BJ (cell line): ENCODE results near the gene PCGF3. TPM values are rescaled to one million over a fixed set of nuclear protein-coding genes. Genes with fewer than 3 reads are reported as not detected.
A peak's percentile ranks its signal among the peaks of the same experiment; 100 is the strongest.

Experiments
- CTCF ChIA-PET: fragments of 350-600 bp; formaldehyde crosslinking; extraction: SDS; loops from one replicate; lab custom pipeline; 2021; ENCODE audit warnings: antibody characterized with exemption, inconsistent platforms; lab: Yijun Ruan, JAX
- POLR2A ChIA-PET: fragments of 300-600 bp; sonication (Branson Sonifier 250); formaldehyde crosslinking; extraction: SDS; loops from one replicate; lab custom pipeline; 2021; ENCODE audit warnings: antibody characterized with exemption; lab: Charles Lee
- DNase-seq: peaks from one replicate; pipeline ENCODE4 v3.0.0-alpha.2; 2011; ENCODE audit warnings: low read depth
- H3K27me3 ChIP-seq: 2 replicates; pipeline ENCODE4 v1.6.0; 2011; ENCODE audit warnings: low read length; ENCODE audit not compliant: control insufficient read depth, insufficient read depth
- H3K36me3 ChIP-seq: 2 replicates; pipeline ENCODE4 v1.5.1; 2011; ENCODE audit warnings: low read length; ENCODE audit not compliant: control insufficient read depth, insufficient read depth
- H3K4me3 ChIP-seq: 2 replicates; pipeline ENCODE4 v1.5.1; 2011; ENCODE audit warnings: low read depth, mild to moderate bottlenecking, control low read depth, low read length
- polyA plus RNA-seq: library from polyadenylated mRNA; depleted of rRNA; stranded (reverse); fragments of >200 nt; gene quantifications from 2 replicates; pipeline ENCODE4 v1.2.3, GENCODE V29; 2011
- TF ChIP-seq, protein P1 (sequence below): IDR thresholded peaks from 2 replicates; pipeline ENCODE4 v1.5.1; 2011; ENCODE audit warnings: low read depth, mild to moderate bottlenecking, control low read depth, inconsistent platforms, low read length, moderate library complexity; ENCODE audit not compliant: insufficient read depth

PCGF3 gene
- polyA plus RNA-seq, 1 experiment = 37.6 TPM

- TF ChIP-seq, protein P1, sequence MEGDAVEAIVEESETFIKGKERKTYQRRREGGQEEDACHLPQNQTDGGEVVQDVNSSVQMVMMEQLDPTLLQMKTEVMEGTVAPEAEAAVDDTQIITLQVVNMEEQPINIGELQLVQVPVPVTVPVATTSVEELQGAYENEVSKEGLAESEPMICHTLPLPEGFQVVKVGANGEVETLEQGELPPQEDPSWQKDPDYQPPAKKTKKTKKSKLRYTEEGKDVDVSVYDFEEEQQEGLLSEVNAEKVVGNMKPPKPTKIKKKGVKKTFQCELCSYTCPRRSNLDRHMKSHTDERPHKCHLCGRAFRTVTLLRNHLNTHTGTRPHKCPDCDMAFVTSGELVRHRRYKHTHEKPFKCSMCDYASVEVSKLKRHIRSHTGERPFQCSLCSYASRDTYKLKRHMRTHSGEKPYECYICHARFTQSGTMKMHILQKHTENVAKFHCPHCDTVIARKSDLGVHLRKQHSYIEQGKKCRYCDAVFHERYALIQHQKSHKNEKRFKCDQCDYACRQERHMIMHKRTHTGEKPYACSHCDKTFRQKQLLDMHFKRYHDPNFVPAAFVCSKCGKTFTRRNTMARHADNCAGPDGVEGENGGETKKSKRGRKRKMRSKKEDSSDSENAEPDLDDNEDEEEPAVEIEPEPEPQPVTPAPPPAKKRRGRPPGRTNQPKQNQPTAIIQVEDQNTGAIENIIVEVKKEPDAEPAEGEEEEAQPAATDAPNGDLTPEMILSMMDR = no peak
- Histone ChIP-seq H3K36me3 (peaks cover 14% of the 10 kb centered on the region), H3K27me3 (no peaks in the 10 kb centered on the region), H3K4me3 (no peak overlapping the region)
- ChIA-PET POLR2A (no interaction called here), CTCF (interaction anchor here (1.5 kb wide), 1 partner anchor 12 kb away, joined by 3 read pairs; no protein-coding TSS in a partner anchor)
- no peak for DNase-seq
Observed at GRCh38 chr4:725391-726234, 20.0 kb downstream of the PCGF3 start.

GRCh38 chr4:726235-726787 is 20.7 kb downstream of the PCGF3 start:
- DNase-seq = peak; percentile 44

GRCh38 chr4:726838-727237 is 21.2 kb downstream of the PCGF3 start:
- TF ChIP-seq, protein P1 = no peak
- POLR2A ChIA-PET = interaction anchor here (0.6 kb wide), 1 partner anchor 204 kb away, joined by 5 read pairs; no protein-coding TSS in a partner anchor
- H3K36me3 ChIP-seq = peaks cover 19% of the 10 kb centered on the region
- no peak for DNase-seq
- CTCF ChIA-PET = interaction anchor here (0.6 to 0.7 kb wide), 2 partner anchors 14 to 37 kb away, joined by 3 to 4 read pairs; no protein-coding TSS in a partner anchor
- H3K4me3 ChIP-seq = no peak overlapping the region
- H3K27me3 ChIP-seq = no peaks in the 10 kb centered on the region

More at GRCh38 chr4:726235-726787, 20.7 kb downstream of the PCGF3 start:
- POLR2A ChIA-PET = no interaction called here
- Histone ChIP-seq H3K4me3 (no peak overlapping the region), H3K36me3 (peaks cover 20% of the 10 kb centered on the region), H3K27me3 (no peaks in the 10 kb centered on the region)
- TF ChIP-seq, protein P1 = no peak
- CTCF ChIA-PET = interaction anchor here (0.6 kb wide), 1 partner anchor 37 kb away, joined by 4 read pairs; no protein-coding TSS in a partner anchor

DNA sequence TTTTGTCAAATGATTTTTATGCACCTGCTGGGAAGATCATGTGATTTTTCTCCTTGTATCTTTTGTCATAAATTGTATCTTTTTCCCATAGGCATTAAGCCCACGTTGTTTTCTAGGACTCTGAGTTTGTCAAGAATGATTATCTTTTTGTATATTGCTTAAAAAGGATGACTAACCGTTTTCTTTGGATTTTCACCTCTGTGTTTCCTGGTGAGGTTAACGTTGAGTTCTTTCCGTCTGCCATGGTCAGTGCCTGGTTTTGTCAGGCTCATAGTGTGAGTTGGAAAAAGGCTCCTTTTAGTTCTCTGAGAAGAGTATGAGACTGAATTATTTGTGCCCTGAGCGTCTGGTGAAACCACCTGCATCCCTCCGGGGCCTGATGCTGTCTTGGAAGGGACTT is 21.9 kb downstream of the PCGF3 start:
- DNase-seq = no peak
- ChIA-PET POLR2A (interaction anchor here (0.6 kb wide), 1 partner anchor 204 kb away, joined by 5 read pairs; no protein-coding TSS in a partner anchor), CTCF (no interaction called here)
- TF ChIP-seq, protein P1 = no peak
- Histone ChIP-seq H3K36me3 (peaks cover 19% of the 10 kb centered on the region), H3K27me3 (no peaks in the 10 kb centered on the region), H3K4me3 (no peak overlapping the region)
